Liver (tissue), 9 donors: ENCODE results near the gene KCNMA1. TPM values are rescaled to one million over a fixed set of nuclear protein-coding genes. Genes with fewer than 3 reads are reported as not detected.

ENCODE experiments used
- DNase-seq: peaks from one replicate; pipeline ENCODE4 v3.0.0-alpha.2; 2017; ENCODE audit warnings: low spot score
- H3K27ac ChIP-seq, 2 donors: one replicate each; pipeline ENCODE4 v1.7.0; 2013; ENCODE audit warnings: inconsistent platforms in 2 of 2, low read length in 2 of 2, control low read depth in 1 of 2, low read depth in 1 of 2, mild to moderate bottlenecking in 1 of 2
- H3K27me3 ChIP-seq, 4 donors: one replicate each; pipeline versions ENCODE4 v1.6.1 to v1.7.0; 2013; ENCODE audit warnings: low read length in 3 of 4, inconsistent platforms in 1 of 4, mild to moderate bottlenecking in 1 of 4, moderate library complexity in 1 of 4; ENCODE audit not compliant: control insufficient read depth in 4 of 4, insufficient read depth in 4 of 4
- H3K36me3 ChIP-seq, 4 donors: one replicate each; pipeline versions ENCODE4 v1.6.1 to v1.7.0; 2013; ENCODE audit warnings: low read length in 3 of 4, mild to moderate bottlenecking in 3 of 4, low read depth in 1 of 4, moderate library complexity in 1 of 4; ENCODE audit not compliant: control insufficient read depth in 4 of 4, insufficient read depth in 3 of 4
- H3K4me1 ChIP-seq, 4 donors: one replicate each; pipeline versions ENCODE4 v1.6.1 to v1.7.0; 2013; ENCODE audit warnings: low read length in 3 of 4, mild to moderate bottlenecking in 3 of 4, moderate library complexity in 1 of 4; ENCODE audit not compliant: control insufficient read depth in 4 of 4, insufficient read depth in 4 of 4
- H3K4me3 ChIP-seq, 3 donors: one replicate each; pipeline versions ENCODE4 v1.6.1 to v1.7.0; 2013; ENCODE audit warnings: low read length in 3 of 3, control low read depth in 1 of 3, low read depth in 1 of 3, mild to moderate bottlenecking in 1 of 3
- H3K9ac ChIP-seq, 2 donors: one replicate each; pipeline ENCODE4 v1.7.0; 2013; ENCODE audit warnings: low read length in 2 of 2, mild to moderate bottlenecking in 2 of 2, moderate library complexity in 2 of 2, control low read depth in 1 of 2, low read depth in 1 of 2
- H3K9me3 ChIP-seq, 4 donors: one replicate each; pipeline versions ENCODE4 v1.6.1 to v1.7.0; 2013; ENCODE audit warnings: low read length in 3 of 4; ENCODE audit not compliant: control insufficient read depth in 4 of 4
- CTCF ChIP-seq: fragments of 150-350 bp; IDR thresholded peaks from 2 replicates; pipeline ENCODE4 v1.5.1; 2017; ENCODE audit warnings: improper control_type of control experiment, low read depth, low read length; ENCODE audit not compliant: missing input control
- EGR1 ChIP-seq, 2 donors: IDR thresholded peaks; 2 replicates each; pipeline ENCODE4 v1.6.1; 2016 to 2018; ENCODE audit warnings: antibody characterized with exemption in 2 of 2, low read depth in 2 of 2
- FOXA1 ChIP-seq: IDR thresholded peaks from 2 replicates; pipeline ENCODE4 v1.6.1; 2016; ENCODE audit warnings: antibody characterized with exemption
- FOXA2 ChIP-seq: IDR thresholded peaks from 2 replicates; pipeline ENCODE4 v1.6.1; 2016; ENCODE audit warnings: antibody characterized with exemption
- GABPA ChIP-seq, 2 donors: IDR thresholded peaks in 1 of 2; conservative IDR thresholded peaks in 1 of 2; 2 replicates each; pipeline ENCODE4 v1.6.1; 2016; ENCODE audit warnings: antibody characterized with exemption in 2 of 2, mild to moderate bottlenecking in 1 of 2, moderate library complexity in 1 of 2
- HNF4A ChIP-seq, 2 donors: conservative IDR thresholded peaks; 2 replicates each; pipeline ENCODE4 v1.6.1; 2016; ENCODE audit warnings: antibody characterized with exemption in 2 of 2, mild to moderate bottlenecking in 2 of 2
- HNF4G ChIP-seq: IDR thresholded peaks from 2 replicates; pipeline ENCODE4 v1.6.1; 2016; ENCODE audit warnings: antibody characterized with exemption
- JUND ChIP-seq, 2 donors: IDR thresholded peaks; 2 replicates each; pipeline ENCODE4 v1.6.1; 2016; ENCODE audit warnings: antibody characterized with exemption in 2 of 2
- NR2F2 ChIP-seq: IDR thresholded peaks from 2 replicates; pipeline ENCODE4 v1.6.1; 2016; ENCODE audit warnings: antibody characterized with exemption
- RAD21 ChIP-seq, 2 donors: IDR thresholded peaks; 2 replicates each; pipeline ENCODE4 v1.6.1; 2016; ENCODE audit warnings: antibody characterized with exemption in 2 of 2, mild to moderate bottlenecking in 2 of 2
- RXRA ChIP-seq, 2 donors: IDR thresholded peaks; 2 replicates each; pipeline ENCODE4 v1.6.1; 2017 to 2018; ENCODE audit warnings: antibody characterized with exemption in 2 of 2, mild to moderate bottlenecking in 1 of 2
- SP1 ChIP-seq: IDR thresholded peaks from 2 replicates; pipeline ENCODE4 v1.6.1; 2018; ENCODE audit warnings: antibody characterized with exemption, mild to moderate bottlenecking
- TAF1 ChIP-seq: conservative IDR thresholded peaks from 2 replicates; pipeline ENCODE4 v1.6.1; 2016; ENCODE audit warnings: antibody characterized with exemption, mild to moderate bottlenecking
- YY1 ChIP-seq: IDR thresholded peaks from 2 replicates; pipeline ENCODE4 v1.6.1; 2016; ENCODE audit warnings: antibody characterized with exemption, mild to moderate bottlenecking
- WGBS: extraction: QIAGEN DNeasy Blood & Tissue Kit; methylation state at CpG from one replicate; pipeline ENCODE4 v1.1.7; 2013; 5-methylcytosine and 5-hydroxymethylcytosine counted together
- polyA plus RNA-seq, 2 donors: library from polyadenylated mRNA; stranded (reverse) in 1 of 2; unstranded in 1 of 2; fragments of 200-250 nt in 1 of 2; fragments of >200 nt in 1 of 2; fragmentation: Nextera tagmentation in 1 of 2; extraction: Ambion mirVana in 1 of 2; gene quantifications; one replicate each; pipeline versions ENCODE4 v1.2.1 to v1.2.3, GENCODE V29; 2013 to 2015
- total RNA-seq, 2 donors: library from RNA; depleted of rRNA; stranded (reverse); fragments of >200 nt; gene quantifications; one replicate each; pipeline ENCODE4 v1.2.3, GENCODE V29; 2014
- TF ChIP-seq, protein P1 (sequence below): IDR thresholded peaks from 2 replicates; pipeline ENCODE4 v1.6.1; 2016; ENCODE audit warnings: antibody characterized with exemption
- TF ChIP-seq, protein P2 (sequence below): IDR thresholded peaks from 2 replicates; pipeline ENCODE4 v1.6.1; 2016; ENCODE audit warnings: antibody characterized with exemption
- TF ChIP-seq, protein P3 (sequence below): IDR thresholded peaks from 2 replicates; pipeline ENCODE4 v1.6.1; 2016; ENCODE audit warnings: antibody characterized with exemption
- TF ChIP-seq, protein P4 (sequence below): IDR thresholded peaks from 2 replicates; pipeline ENCODE4 v1.6.1; 2016; ENCODE audit warnings: antibody characterized with exemption, mild to moderate bottlenecking
- donor health status: healthy.
- donor health status: healthy.
- donor health status: healthy.
- donor health status: healthy.
- donor health status: healthy.

Gene KCNMA1
- total and polyA plus RNA-seq, 4 donors = 2.5 to 9.7 (median 4.7) TPM

GRCh38 chr10:77359287-77359691 is 278.3 kb downstream of the KCNMA1 start:
- no peak for DNase-seq
- Histone ChIP-seq H3K27me3 (no peaks in the 10 kb centered on the region), H3K4me3 (no peak overlapping the region), H3K9ac (no peak overlapping the region), H3K36me3 (no peaks in the 10 kb centered on the region), H3K9me3 (no peaks in the 10 kb centered on the region), H3K27ac (no peak overlapping the region), H3K4me1 (no peaks in the 10 kb centered on the region)
- WGBS = 95% methylated on average over 9 of the region's 9 CpGs
- TF ChIP-seq, protein P1, sequence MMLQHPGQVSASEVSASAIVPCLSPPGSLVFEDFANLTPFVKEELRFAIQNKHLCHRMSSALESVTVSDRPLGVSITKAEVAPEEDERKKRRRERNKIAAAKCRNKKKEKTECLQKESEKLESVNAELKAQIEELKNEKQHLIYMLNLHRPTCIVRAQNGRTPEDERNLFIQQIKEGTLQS = no peak
- TF ChIP-seq JUND (IDR thresholded peaks at IDR 0.05) = no peak
- TF ChIP-seq FOXA1 = no peak
- TF ChIP-seq NR2F2 = no peak
- no peak for TF ChIP-seq EGR1 (IDR thresholded peaks at IDR 0.05; ENCODE audit: low read depth in 2 of 2)
- TF ChIP-seq, protein P2, sequence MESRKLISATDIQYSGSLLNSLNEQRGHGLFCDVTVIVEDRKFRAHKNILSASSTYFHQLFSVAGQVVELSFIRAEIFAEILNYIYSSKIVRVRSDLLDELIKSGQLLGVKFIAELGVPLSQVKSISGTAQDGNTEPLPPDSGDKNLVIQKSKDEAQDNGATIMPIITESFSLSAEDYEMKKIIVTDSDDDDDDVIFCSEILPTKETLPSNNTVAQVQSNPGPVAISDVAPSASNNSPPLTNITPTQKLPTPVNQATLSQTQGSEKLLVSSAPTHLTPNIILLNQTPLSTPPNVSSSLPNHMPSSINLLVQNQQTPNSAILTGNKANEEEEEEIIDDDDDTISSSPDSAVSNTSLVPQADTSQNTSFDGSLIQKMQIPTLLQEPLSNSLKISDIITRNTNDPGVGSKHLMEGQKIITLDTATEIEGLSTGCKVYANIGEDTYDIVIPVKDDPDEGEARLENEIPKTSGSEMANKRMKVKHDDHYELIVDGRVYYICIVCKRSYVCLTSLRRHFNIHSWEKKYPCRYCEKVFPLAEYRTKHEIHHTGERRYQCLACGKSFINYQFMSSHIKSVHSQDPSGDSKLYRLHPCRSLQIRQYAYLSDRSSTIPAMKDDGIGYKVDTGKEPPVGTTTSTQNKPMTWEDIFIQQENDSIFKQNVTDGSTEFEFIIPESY = no peak
- TF ChIP-seq, protein P3, sequence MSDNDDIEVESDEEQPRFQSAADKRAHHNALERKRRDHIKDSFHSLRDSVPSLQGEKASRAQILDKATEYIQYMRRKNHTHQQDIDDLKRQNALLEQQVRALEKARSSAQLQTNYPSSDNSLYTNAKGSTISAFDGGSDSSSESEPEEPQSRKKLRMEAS = no peak
- no peak for TF ChIP-seq GABPA (IDR thresholded peaks at IDR 0.05 in 1 of 2, conservative IDR thresholded peaks at IDR 0.05 in 1 of 2)
- TF ChIP-seq HNF4A (conservative IDR thresholded peaks at IDR 0.05) = no peak
- no peak for TF ChIP-seq YY1
- no peak for TF ChIP-seq TAF1
- TF ChIP-seq FOXA2 = no peak
- no peak for TF ChIP-seq RXRA (IDR thresholded peaks at IDR 0.05)
- no peak for TF ChIP-seq SP1
- TF ChIP-seq HNF4G = no peak
- no peak for TF ChIP-seq RAD21 (IDR thresholded peaks at IDR 0.05)
- TF ChIP-seq, protein P4, sequence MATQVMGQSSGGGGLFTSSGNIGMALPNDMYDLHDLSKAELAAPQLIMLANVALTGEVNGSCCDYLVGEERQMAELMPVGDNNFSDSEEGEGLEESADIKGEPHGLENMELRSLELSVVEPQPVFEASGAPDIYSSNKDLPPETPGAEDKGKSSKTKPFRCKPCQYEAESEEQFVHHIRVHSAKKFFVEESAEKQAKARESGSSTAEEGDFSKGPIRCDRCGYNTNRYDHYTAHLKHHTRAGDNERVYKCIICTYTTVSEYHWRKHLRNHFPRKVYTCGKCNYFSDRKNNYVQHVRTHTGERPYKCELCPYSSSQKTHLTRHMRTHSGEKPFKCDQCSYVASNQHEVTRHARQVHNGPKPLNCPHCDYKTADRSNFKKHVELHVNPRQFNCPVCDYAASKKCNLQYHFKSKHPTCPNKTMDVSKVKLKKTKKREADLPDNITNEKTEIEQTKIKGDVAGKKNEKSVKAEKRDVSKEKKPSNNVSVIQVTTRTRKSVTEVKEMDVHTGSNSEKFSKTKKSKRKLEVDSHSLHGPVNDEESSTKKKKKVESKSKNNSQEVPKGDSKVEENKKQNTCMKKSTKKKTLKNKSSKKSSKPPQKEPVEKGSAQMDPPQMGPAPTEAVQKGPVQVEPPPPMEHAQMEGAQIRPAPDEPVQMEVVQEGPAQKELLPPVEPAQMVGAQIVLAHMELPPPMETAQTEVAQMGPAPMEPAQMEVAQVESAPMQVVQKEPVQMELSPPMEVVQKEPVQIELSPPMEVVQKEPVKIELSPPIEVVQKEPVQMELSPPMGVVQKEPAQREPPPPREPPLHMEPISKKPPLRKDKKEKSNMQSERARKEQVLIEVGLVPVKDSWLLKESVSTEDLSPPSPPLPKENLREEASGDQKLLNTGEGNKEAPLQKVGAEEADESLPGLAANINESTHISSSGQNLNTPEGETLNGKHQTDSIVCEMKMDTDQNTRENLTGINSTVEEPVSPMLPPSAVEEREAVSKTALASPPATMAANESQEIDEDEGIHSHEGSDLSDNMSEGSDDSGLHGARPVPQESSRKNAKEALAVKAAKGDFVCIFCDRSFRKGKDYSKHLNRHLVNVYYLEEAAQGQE = no peak
- TF ChIP-seq CTCF = no peak
